ENCODE measurements around the gene RCBTB1. TPM values are rescaled to one million over a fixed set of nuclear protein-coding genes. Genes with fewer than 3 reads are reported as not detected.

RCBTB1 gene
- 20.0 and 20.9 TPM in 2 replicates for total RNA-seq

DNA sequence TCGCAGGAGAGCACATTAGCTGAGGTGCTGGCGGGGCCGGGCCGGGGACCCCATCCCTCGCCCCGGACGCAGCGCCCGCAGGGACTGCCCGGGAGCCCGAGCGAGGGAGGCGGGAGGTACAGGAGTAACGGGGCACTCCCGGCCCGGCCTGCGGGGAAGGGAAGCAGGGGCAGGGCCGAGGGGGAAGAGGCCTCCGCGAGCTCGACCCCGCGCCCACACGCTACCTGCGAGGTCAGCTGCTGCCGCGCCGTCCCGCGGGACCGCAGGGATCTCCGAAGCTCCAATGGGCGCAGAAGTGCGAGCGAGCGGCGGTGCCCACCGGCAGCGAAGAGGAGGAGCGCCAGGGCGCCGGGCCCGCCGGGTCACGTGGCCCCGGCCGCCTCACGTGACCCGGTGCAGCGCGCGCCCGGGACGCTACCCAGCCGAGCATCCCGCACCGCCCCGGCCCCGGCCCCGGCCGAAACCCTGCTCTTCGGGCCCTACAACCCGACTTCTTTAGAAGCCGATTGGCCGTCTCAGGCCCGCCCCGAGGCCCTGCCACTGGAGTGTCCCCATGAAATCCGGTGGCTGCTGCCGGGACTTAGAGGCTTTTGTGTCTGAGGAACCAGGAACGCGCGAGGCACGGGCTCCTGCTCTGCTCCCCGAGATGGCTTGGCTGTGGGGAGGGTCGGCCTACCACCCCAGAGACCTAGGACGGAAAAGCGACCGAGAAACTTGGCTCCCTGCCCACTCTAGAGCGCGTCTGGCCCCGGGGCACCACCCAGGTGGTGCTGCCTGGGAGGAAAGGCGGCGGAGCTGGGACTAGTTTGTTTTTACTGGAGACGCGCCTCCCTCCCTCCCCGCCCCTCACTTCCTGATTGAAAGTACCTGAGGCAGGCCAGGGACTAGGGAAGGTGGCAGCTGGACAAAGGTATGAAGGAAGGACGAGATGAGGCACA, at the start of gene RCBTB1:
Gene RCBTB1 (minus strand): TSS at position 339 of the 938 bp plus-strand sequence. CDS start 18,279 bp downstream, outside the sequence.

DNA sequence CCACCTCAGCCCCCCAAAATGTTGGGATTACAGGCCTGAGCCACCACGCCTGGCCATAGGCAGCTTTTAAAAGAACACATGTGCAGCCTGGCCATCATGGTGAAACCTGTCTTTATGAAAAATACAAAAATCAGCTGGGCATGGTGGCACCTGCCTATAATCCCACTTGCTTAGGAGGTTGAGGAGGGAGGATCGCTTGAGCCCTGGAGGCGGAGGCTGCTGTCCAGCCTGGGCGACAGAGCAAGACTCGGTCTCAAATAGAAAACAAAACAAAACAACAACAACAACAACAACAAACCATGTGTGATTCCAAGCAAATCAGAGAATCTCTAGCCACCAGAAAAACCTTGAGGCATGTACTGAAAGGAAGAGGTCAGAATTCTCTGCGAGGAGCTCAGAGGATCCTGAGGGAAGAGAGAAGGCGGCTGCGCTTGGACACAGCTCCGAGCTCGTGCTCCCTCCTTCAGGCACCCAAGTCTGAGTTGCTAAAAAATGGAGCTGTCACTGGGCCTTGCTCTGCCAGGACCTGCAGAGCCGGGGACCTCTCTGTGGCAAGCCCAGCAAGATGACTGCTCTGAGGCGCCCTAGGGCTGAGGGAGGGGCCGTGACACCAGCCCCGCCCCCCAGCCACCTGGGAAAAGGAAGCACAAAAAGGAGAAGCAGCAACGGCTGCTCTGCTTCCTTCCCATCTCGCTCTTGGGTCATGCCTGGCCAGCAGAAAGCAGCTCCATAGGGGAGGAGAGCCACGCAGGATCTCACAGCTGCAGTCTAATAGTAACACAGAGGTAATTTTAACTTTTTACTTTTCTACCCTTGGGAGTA, 42.7 kb upstream of the RCBTB1 start, which contains the start of gene ARL11:
Gene ARL11 (plus strand): TSS at position 677 of the 822 bp plus-strand sequence. CDS start 1,941 bp downstream, outside the sequence.

DNA sequence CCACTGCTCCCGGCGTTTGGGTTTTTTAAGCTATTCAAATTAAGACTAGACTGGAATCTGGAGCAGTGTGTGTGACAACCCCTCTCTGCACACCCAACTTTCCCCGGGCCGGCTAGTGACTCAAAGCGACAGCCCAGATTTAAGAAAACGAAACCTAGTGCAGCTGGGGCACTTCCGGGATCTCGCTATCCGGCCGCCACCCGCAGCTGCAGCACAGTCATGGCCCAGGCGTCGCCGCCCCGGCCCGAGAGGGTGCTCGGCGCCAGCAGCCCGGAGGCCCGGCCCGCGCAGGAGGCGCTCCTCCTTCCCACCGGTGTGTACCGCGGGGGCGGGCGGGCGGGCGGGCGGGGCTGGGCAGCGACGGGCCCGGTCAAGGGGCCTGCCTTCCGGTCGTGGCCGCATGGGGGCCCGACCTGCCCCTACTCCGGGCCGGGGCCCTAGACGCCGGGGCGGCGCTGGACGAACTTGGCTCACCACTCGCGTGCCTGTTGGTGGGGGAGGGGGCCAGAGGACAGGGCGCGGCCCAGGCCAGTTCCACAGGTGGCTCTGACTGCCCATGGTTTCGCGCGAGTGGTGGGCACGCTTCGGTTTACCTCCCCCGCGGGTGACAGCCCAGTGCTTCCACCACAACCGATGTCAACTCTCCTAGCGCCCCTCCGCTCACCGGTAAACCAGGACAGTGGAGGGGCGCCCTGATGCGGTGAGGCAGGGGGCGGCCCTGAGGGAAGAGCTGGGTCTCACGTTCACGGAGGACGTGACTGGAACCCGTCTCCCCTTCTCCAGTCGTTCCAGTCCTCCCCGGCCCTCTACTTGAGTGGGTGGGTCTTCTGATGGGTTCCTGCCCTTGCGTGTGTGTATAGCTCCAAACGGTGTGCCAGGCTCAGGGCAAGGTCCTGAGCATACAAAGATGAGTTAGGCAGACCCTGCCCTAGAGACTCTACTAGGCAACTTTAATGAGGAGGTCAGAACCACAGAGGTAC, 89.3 kb downstream of the RCBTB1 start, which contains the start of gene PHF11:
Gene PHF11 (plus strand): TSS at position 171 of the 980 bp plus-strand sequence. CDS start 49 bp downstream, at position 220.

Other genes with a start within 250 kb of the RCBTB1 start
- gene CAB39L, start 141.5 kb downstream of the RCBTB1 start, total RNA-seq: 29.9 and 32.6 TPM in 2 replicates
- 25.3 and 29.0 TPM in 2 replicates for gene SETDB2, start 141.3 kb downstream of the RCBTB1 start, total RNA-seq
- 35.9 and 38.5 TPM in 2 replicates for gene PHF11, start 89.6 kb downstream of the RCBTB1 start, total RNA-seq
- gene ARL11, start 42.9 kb upstream of the RCBTB1 start, total RNA-seq: not detected in 2 replicates
- 80.5 and 100.0 TPM in 2 replicates for gene EBPL, start 105.9 kb upstream of the RCBTB1 start, total RNA-seq
- 48.2 and 51.5 TPM in 2 replicates for gene KPNA3, start 207.1 kb upstream of the RCBTB1 start, total RNA-seq